Measurements from ENCODE around the gene RALGAPA2. TPM values are rescaled to one million over a fixed set of nuclear protein-coding genes. Genes with fewer than 3 reads are reported as not detected.

RALGAPA2 gene
- total and polyA plus RNA-seq, 2 donors (not counting 1 experiment from before 2014, with no cell fraction given) = 1.2 to 7.6 TPM

- TF ChIP-seq CTCF (conservative IDR thresholded peaks at IDR 0.05 in 1 of 2, IDR thresholded peaks at IDR 0.05 in 1 of 2; ENCODE audit: low read depth in 1 of 2, low read length in 2 of 2) = no peak
- TF ChIP-seq EZH2 (IDR thresholded peaks at IDR 0.05; ENCODE audit: low read length, missing control alignments) = no peak
- no peaks in the 10 kb centered on the region for H3K9me3 ChIP-seq (ENCODE audit: control insufficient read depth, insufficient read depth, low read depth, low read length)
- no peaks in the 10 kb centered on the region for H3K79me2 ChIP-seq (ENCODE audit: control insufficient read depth, insufficient read depth, low read length)
- H2AFZ ChIP-seq (ENCODE audit: low read length) = no peak overlapping the region
- H3K4me1 ChIP-seq (ENCODE audit: control insufficient read depth, extremely low read depth, insufficient read depth, low read length) = no peaks in the 10 kb centered on the region
- no peak overlapping the region for H3K4me2 ChIP-seq (ENCODE audit: extremely low read depth, insufficient read depth, low read length)
- no peaks in the 10 kb centered on the region for H3K27me3 ChIP-seq (ENCODE audit: control insufficient read depth, insufficient read depth, low read length)
- H3K9ac ChIP-seq (ENCODE audit: insufficient read depth, low read length) = no peak overlapping the region
- H3K4me3 ChIP-seq (replicated peaks in 1 of 4; ENCODE audit: control extremely low read depth in 1 of 4, insufficient read depth in 1 of 4, low read depth in 3 of 4, low read length in 4 of 4) = no peak overlapping the region
- H3K27ac ChIP-seq (ENCODE audit: insufficient read depth, low read length) = no peak overlapping the region
- H3K36me3 ChIP-seq (ENCODE audit: control insufficient read depth, insufficient read depth, low read length) = no peaks in the 10 kb centered on the region
- DNase-seq (ENCODE audit: low read depth in 2 of 2) = no peak
- no peaks in the 10 kb centered on the region for H4K20me1 ChIP-seq (ENCODE audit: control insufficient read depth, extremely low read depth, insufficient read depth, low read length)
These were observed 24.7 kb upstream of the RALGAPA2 start for GRCh38 chr20:20737158-20737557.

DNA sequence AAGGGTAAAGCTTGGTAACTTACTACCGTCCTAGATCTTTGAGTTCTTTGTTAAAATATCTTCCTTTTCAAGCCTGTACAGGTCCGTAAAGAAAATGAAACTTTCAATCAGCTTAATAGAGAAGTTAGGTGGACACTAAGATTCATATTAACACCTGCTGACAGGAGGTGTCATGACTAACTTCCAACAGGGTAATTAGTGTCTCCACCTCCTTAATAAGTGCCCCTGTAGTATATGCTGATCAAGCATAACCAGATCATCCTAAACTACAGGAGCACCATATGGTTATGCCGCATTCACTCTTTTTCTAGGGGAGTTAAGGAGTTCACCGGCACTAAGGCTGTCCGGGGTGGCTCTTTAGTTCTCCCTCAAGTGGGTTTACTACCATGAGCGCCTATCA lies 23.9 kb upstream of the RALGAPA2 start:
- no peak overlapping the region for H3K27ac ChIP-seq (ENCODE audit: insufficient read depth, low read length)
- H4K20me1 ChIP-seq (ENCODE audit: control insufficient read depth, extremely low read depth, insufficient read depth, low read length) = no peaks in the 10 kb centered on the region
- H3K79me2 ChIP-seq (ENCODE audit: control insufficient read depth, insufficient read depth, low read length) = no peaks in the 10 kb centered on the region
- H3K27me3 ChIP-seq (ENCODE audit: control insufficient read depth, insufficient read depth, low read length) = no peaks in the 10 kb centered on the region
- no peak overlapping the region for H3K4me3 ChIP-seq (replicated peaks in 1 of 4; ENCODE audit: control extremely low read depth in 1 of 4, insufficient read depth in 1 of 4, low read depth in 3 of 4, low read length in 4 of 4)
- no peaks in the 10 kb centered on the region for H3K4me1 ChIP-seq (ENCODE audit: control insufficient read depth, extremely low read depth, insufficient read depth, low read length)
- no peaks in the 10 kb centered on the region for H3K9me3 ChIP-seq (ENCODE audit: control insufficient read depth, insufficient read depth, low read depth, low read length)
- H3K36me3 ChIP-seq (ENCODE audit: control insufficient read depth, insufficient read depth, low read length) = no peaks in the 10 kb centered on the region
- no peak for TF ChIP-seq CTCF (conservative IDR thresholded peaks at IDR 0.05 in 1 of 2, IDR thresholded peaks at IDR 0.05 in 1 of 2; ENCODE audit: low read depth in 1 of 2, low read length in 2 of 2)
- no peak for TF ChIP-seq EZH2 (IDR thresholded peaks at IDR 0.05; ENCODE audit: low read length, missing control alignments)
- no peak overlapping the region for H3K4me2 ChIP-seq (ENCODE audit: extremely low read depth, insufficient read depth, low read length)
- H3K9ac ChIP-seq (ENCODE audit: insufficient read depth, low read length) = no peak overlapping the region
- H2AFZ ChIP-seq (ENCODE audit: low read length) = no peak overlapping the region
- DNase-seq (ENCODE audit: low read depth in 2 of 2) = no peak

DNA sequence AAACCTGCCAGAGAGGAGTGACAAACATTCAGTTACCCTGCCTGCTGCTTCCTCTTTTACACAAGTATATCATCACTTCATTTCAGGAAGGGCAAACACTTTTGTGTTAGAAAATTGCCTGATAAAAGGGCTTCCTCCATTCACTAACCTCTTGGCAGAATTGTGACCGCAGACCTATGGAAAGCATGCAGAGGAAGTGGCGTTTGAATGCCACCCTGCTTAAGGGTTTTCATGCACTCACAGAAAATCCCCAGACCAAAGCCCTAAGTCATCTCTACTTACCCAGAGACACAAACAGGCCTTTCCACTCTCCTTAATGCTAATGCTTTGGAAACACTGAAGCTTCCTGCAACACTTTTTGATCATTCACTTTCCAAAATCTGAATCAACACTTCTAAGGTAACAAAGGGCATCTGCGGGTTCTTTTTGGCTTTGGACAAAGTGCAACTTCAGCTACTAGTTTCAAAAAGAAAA lies 22.1 kb upstream of the RALGAPA2 start:
- H3K9me3 ChIP-seq (ENCODE audit: control insufficient read depth, insufficient read depth, low read depth, low read length) = no peaks in the 10 kb centered on the region
- no peak overlapping the region for H3K27ac ChIP-seq (ENCODE audit: insufficient read depth, low read length)
- no peaks in the 10 kb centered on the region for H3K4me1 ChIP-seq (ENCODE audit: control insufficient read depth, extremely low read depth, insufficient read depth, low read length)
- H3K9ac ChIP-seq (ENCODE audit: insufficient read depth, low read length) = no peak overlapping the region
- no peaks in the 10 kb centered on the region for H3K79me2 ChIP-seq (ENCODE audit: control insufficient read depth, insufficient read depth, low read length)
- no peak for TF ChIP-seq EZH2 (IDR thresholded peaks at IDR 0.05; ENCODE audit: low read length, missing control alignments)
- no peak for TF ChIP-seq CTCF (conservative IDR thresholded peaks at IDR 0.05 in 1 of 2, IDR thresholded peaks at IDR 0.05 in 1 of 2; ENCODE audit: low read depth in 1 of 2, low read length in 2 of 2)
- H3K36me3 ChIP-seq (ENCODE audit: control insufficient read depth, insufficient read depth, low read length) = no peaks in the 10 kb centered on the region
- H4K20me1 ChIP-seq (ENCODE audit: control insufficient read depth, extremely low read depth, insufficient read depth, low read length) = no peaks in the 10 kb centered on the region
- H2AFZ ChIP-seq (ENCODE audit: low read length) = no peak overlapping the region
- H3K27me3 ChIP-seq (ENCODE audit: control insufficient read depth, insufficient read depth, low read length) = no peaks in the 10 kb centered on the region
- H3K4me3 ChIP-seq (replicated peaks in 1 of 4; ENCODE audit: control extremely low read depth in 1 of 4, insufficient read depth in 1 of 4, low read depth in 3 of 4, low read length in 4 of 4) = no peak overlapping the region
- no peak for DNase-seq (ENCODE audit: low read depth in 2 of 2)
- no peak overlapping the region for H3K4me2 ChIP-seq (ENCODE audit: extremely low read depth, insufficient read depth, low read length)
